ENCODE measurements around the gene CBFA2T3. TPM values are rescaled to one million over a fixed set of nuclear protein-coding genes. Genes with fewer than 3 reads are reported as not detected.

The CBFA2T3 gene
- polyA plus RNA-seq, 3 donors: 5.3 to 32.2 (median 6.2) TPM

- Histone ChIP-seq H3K36me3 (replicated peaks in 1 of 2; ENCODE audit: control insufficient read depth in 1 of 2, insufficient read depth in 2 of 2, low read length in 2 of 2) (peaks cover 16 to 31% of the 10 kb centered on the region in 2 donors), H2AFZ (ENCODE audit: insufficient read depth, low read depth, low read length, poor library complexity, severe bottlenecking) (no peak overlapping the region), H3K9ac (ENCODE audit: insufficient read depth, low read length, poor library complexity, severe bottlenecking) (no peak overlapping the region), H4K20me1 (ENCODE audit: insufficient read depth, low read length) (peaks cover 100% of the 10 kb centered on the region), H3K79me2 (ENCODE audit: insufficient read depth, low read length) (peaks cover 67% of the 10 kb centered on the region), H3K27me3 (ENCODE audit: control insufficient read depth in 2 of 2, insufficient read depth in 2 of 2, low read length in 2 of 2) (no peaks in the 10 kb centered on the region), H3K4me3 (replicated peaks in 1 of 3; ENCODE audit: low read depth in 2 of 3, low read length in 3 of 3) (no peak overlapping the region), H3K4me1 (ENCODE audit: control insufficient read depth in 1 of 2, insufficient read depth in 2 of 2, low read length in 2 of 2) (peaks cover 22 to 32% of the 10 kb centered on the region in 2 donors), H3K27ac (ENCODE audit: low read depth in 1 of 2, low read length in 2 of 2) (no peak overlapping the region), H3K4me2 (replicated peaks; ENCODE audit: extremely low read depth, low read length, poor library complexity, severe bottlenecking) (no peak overlapping the region), H3K9me3 (replicated peaks in 1 of 2; ENCODE audit: control insufficient read depth in 1 of 2, insufficient read depth in 1 of 2, low read length in 2 of 2) (no peaks in the 10 kb centered on the region)
- Mint-ChIP-seq H3K4me3 (no peak overlapping the region), H3K36me3 (peaks cover 12 to 52% of the 10 kb centered on the region in 2 donors), H3K27ac (no peak overlapping the region), H3K27me3 (ENCODE audit: low read depth in 3 of 3) (peaks cover 0 to 10% (median 2%) of the 10 kb centered on the region in 3 donors), H3K4me1 (peaks cover 37% of the 10 kb centered on the region), H3K9me3 (peaks cover 0 to 3% (median 0%) of the 10 kb centered on the region in 7 donors)
- TF ChIP-seq CTCF (IDR thresholded peaks at IDR 0.05): no peak
- intact Hi-C loops (cut with micrococcal nuclease): no loop called here
- WGBS (ENCODE audit: insufficient coverage): 89% methylated on average over 35 of the region's 37 CpGs
- no peak for DNase-seq
Measured at GRCh38 chr16:88923926-88924833, 52.8 kb downstream of the CBFA2T3 start.

GRCh38 chr16:88923450-88923849 is 53.6 kb downstream of the CBFA2T3 start:
- Mint-ChIP-seq H3K4me3 (no peak overlapping the region), H3K36me3 (peaks cover 14 to 46% of the 10 kb centered on the region in 2 donors), H3K4me1 (peaks cover 40% of the 10 kb centered on the region), H3K27ac (no peak overlapping the region), H3K9me3 (peaks cover 0 to 3% (median 0%) of the 10 kb centered on the region in 7 donors), H3K27me3 (ENCODE audit: low read depth in 3 of 3) (peaks cover 0 to 10% (median 2%) of the 10 kb centered on the region in 3 donors)
- WGBS (ENCODE audit: insufficient coverage): 90% methylated on average over 9 of the region's 17 CpGs
- H3K4me3 ChIP-seq (replicated peaks in 1 of 3; ENCODE audit: low read depth in 2 of 3, low read length in 3 of 3): no peak overlapping the region
- peaks cover 22 to 32% of the 10 kb centered on the region in 2 donors for H3K4me1 ChIP-seq (ENCODE audit: control insufficient read depth in 1 of 2, insufficient read depth in 2 of 2, low read length in 2 of 2)
- TF ChIP-seq CTCF (IDR thresholded peaks at IDR 0.05): no peak
- no peaks in the 10 kb centered on the region for H3K9me3 ChIP-seq (replicated peaks in 1 of 2; ENCODE audit: control insufficient read depth in 1 of 2, insufficient read depth in 1 of 2, low read length in 2 of 2)
- intact Hi-C loops (cut with micrococcal nuclease): no loop called here
- H3K79me2 ChIP-seq (ENCODE audit: insufficient read depth, low read length): peaks cover 65% of the 10 kb centered on the region
- peaks cover 11 to 25% of the 10 kb centered on the region in 2 donors for H3K36me3 ChIP-seq (replicated peaks in 1 of 2; ENCODE audit: control insufficient read depth in 1 of 2, insufficient read depth in 2 of 2, low read length in 2 of 2)
- no peak overlapping the region for H2AFZ ChIP-seq (ENCODE audit: insufficient read depth, low read depth, low read length, poor library complexity, severe bottlenecking)
- peaks cover 100% of the 10 kb centered on the region for H4K20me1 ChIP-seq (ENCODE audit: insufficient read depth, low read length)
- H3K27me3 ChIP-seq (ENCODE audit: control insufficient read depth in 2 of 2, insufficient read depth in 2 of 2, low read length in 2 of 2): no peaks in the 10 kb centered on the region
- no peak overlapping the region for H3K4me2 ChIP-seq (replicated peaks; ENCODE audit: extremely low read depth, low read length, poor library complexity, severe bottlenecking)
- H3K9ac ChIP-seq (ENCODE audit: insufficient read depth, low read length, poor library complexity, severe bottlenecking): no peak overlapping the region
- no peak overlapping the region for H3K27ac ChIP-seq (ENCODE audit: low read depth in 1 of 2, low read length in 2 of 2)
- DNase-seq: no peak

All from CD14-positive monocyte (primary cell).